ENCODE data around the gene RTEL1.

RTEL1 gene

DNA sequence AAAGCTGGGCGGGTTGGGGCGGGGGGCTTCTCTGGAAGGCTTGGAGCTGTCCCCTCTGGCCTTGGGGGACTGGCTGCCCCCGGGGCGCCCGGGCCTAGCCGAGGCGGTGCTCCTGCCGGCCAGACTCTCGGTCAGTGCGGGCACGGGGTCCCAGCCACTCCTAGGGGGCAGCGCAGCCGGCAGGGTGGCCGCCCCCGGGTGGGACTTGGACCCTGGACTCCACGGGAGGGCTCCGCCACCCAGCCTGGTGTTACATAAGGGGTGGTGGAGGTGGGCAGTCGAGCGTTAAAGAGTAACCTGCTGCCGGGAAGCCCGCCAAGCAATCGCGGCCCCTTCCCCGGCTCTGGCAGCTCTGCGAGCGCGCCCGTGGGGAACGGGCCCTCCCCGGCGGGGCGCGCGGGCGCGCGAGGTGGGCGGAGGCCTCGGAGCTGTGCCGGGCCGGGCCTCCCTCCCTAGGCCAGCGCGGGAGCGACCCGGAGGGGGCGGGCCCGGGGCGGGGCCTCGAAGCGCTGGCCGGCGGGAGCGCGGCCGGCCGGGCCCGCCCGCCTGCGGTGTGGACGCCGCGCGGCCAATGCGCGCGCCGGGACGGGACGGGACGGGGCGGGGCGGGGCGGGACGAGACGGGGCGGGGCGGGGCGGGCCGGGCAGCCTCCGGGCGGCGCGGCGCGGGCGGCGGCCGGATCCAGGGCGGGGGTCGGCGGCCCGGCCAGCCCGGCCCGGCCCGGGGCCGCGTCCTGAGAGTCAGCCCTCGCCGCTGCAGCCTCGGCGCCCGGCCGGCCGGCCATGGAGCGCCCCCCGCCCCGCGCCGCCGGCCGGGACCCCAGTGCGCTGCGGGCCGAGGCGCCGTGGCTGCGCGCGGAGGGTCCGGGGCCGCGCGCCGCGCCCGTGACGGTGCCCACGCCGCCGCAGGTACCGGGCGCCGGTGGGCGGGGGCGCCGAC lies 81.3 kb downstream of the RTEL1 start, which contains the start of gene SLC2A4RG:
TSS of gene SLC2A4RG (plus strand) at position 647 of the 940 bp plus-strand sequence. CDS start at position 784, 137 bp downstream.
- peak within 1 kb of the TSS; percentile 74 for H3K4me3 ChIP-seq (ENCODE audit: low read depth, low read length)
- TF ChIP-seq, protein P1, sequence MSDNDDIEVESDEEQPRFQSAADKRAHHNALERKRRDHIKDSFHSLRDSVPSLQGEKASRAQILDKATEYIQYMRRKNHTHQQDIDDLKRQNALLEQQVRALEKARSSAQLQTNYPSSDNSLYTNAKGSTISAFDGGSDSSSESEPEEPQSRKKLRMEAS (IDR thresholded peaks at IDR 0.05; ENCODE audit: low read depth, low read length), result no peak
- TF ChIP-seq POLR2A (IDR thresholded peaks at IDR 0.05; ENCODE audit: extremely low read depth, insufficient read length), result peak; percentile 21
- TF ChIP-seq, protein P2, sequence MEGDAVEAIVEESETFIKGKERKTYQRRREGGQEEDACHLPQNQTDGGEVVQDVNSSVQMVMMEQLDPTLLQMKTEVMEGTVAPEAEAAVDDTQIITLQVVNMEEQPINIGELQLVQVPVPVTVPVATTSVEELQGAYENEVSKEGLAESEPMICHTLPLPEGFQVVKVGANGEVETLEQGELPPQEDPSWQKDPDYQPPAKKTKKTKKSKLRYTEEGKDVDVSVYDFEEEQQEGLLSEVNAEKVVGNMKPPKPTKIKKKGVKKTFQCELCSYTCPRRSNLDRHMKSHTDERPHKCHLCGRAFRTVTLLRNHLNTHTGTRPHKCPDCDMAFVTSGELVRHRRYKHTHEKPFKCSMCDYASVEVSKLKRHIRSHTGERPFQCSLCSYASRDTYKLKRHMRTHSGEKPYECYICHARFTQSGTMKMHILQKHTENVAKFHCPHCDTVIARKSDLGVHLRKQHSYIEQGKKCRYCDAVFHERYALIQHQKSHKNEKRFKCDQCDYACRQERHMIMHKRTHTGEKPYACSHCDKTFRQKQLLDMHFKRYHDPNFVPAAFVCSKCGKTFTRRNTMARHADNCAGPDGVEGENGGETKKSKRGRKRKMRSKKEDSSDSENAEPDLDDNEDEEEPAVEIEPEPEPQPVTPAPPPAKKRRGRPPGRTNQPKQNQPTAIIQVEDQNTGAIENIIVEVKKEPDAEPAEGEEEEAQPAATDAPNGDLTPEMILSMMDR (IDR thresholded peaks at IDR 0.05; ENCODE audit: low read depth, low read length), result no peak
- TF ChIP-seq MYC (IDR thresholded peaks at IDR 0.05; ENCODE audit: low read depth, low read length), result no peak
- peak; percentile 82 for DNase-seq (ENCODE audit: low read depth)

DNA sequence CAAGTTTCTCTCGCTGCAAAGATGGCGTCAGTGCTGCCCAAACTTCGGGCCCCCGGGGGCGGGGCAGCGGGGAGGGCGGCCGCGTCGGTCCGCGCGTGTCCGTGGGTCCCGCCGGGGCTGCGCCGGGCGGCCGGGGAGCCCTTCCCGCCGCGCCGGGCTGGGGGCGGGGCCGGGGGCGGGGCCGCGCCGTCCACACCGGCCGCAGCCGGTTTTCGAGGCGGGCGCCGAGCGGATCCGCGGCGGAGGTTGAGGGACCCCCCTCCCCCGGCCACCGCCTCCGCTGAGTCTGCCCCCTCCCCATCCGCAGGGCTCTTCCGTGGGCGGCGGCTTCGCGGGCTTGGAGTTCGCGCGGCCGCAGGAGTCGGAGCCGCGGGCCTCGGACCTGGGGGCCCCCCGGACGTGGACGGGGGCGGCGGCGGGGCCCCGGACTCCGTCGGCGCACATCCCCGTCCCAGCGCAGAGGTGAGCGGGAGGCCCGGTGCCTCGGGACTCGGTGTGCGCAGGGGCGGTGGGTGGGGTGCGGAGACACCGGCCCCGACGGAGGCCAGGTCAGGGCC lies 82.0 kb downstream of the RTEL1 start:
- DNase-seq (ENCODE audit: low read depth), result peak; percentile 76
- no peak for TF ChIP-seq POLR2A (IDR thresholded peaks at IDR 0.05; ENCODE audit: extremely low read depth, insufficient read length)
- TF ChIP-seq MYC (IDR thresholded peaks at IDR 0.05; ENCODE audit: low read depth, low read length), result no peak
- TF ChIP-seq, protein P2 (IDR thresholded peaks at IDR 0.05; ENCODE audit: low read depth, low read length), result no peak
- TF ChIP-seq, protein P1 (IDR thresholded peaks at IDR 0.05; ENCODE audit: low read depth, low read length), result 0 out of 2 replicates have a peak, but pooled peaks have one; percentile 4
- peak overlapping the region; percentile 74 for H3K4me3 ChIP-seq (ENCODE audit: low read depth, low read length)

DNA sequence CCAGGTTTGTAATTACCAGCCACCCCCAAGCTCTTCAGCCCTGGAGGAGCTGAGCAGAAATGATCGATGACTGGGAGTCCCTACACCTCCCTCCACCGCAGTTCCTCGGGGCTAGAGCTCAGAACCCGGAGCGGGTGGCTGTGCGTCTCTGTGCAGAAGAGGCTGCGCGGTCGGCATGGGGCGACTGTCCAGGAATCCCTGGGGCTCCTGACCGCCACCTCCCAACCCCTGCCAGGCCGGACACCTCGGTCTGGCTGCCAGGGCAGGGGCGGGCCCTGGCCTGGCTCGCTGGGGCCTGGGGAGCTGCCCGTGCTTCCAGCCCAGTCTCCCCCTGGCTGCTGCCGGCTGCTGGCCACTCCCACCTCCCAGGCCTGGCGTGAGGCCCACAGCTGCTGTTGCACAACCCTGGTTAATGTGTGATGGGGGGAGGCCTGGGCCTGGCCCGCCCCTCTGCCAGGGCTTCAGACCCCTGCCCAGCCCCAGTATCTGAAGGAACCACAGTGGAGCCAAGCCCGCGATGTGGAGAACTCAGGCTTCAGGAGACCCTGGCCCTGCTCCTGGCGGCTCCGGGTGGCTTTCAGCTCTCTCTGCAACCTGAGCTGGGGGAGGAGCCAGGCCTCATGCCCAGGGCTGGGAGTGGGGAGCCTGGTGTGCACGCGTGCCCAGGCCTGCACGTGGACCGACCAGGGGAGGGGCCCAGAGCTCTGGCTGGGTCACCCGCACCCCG lies 82.7 kb downstream of the RTEL1 start:
- H3K4me3 ChIP-seq (ENCODE audit: low read depth, low read length), result peak overlapping the region; percentile 74
- DNase-seq (ENCODE audit: low read depth), result peak; percentile 95
- TF ChIP-seq MYC (IDR thresholded peaks at IDR 0.05; ENCODE audit: low read depth, low read length) (peak; percentile 95), POLR2A (IDR thresholded peaks at IDR 0.05; ENCODE audit: extremely low read depth, insufficient read length) (no peak)
- TF ChIP-seq, protein P1 (IDR thresholded peaks at IDR 0.05; ENCODE audit: low read depth, low read length), result peak; percentile 89
- TF ChIP-seq, protein P2 (IDR thresholded peaks at IDR 0.05; ENCODE audit: low read depth, low read length), result peak; percentile 7

DNA sequence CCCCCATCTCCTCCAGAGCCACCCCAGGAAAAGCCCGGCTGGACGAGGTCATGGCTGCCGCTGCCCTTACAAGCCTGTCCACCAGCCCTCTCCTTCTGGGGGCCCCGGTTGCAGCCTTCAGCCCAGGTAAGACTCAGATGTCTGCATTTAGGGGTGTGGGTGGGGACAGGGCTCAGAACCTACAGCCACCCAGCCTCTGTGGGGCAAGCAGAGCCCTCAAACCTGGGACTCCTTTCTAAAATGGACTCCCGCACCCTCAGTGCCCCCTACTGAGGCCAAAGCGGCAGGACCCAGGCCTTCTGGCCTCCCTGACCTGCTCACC lies 83.2 kb downstream of the RTEL1 start:
- peak overlapping the region; percentile 74 for H3K4me3 ChIP-seq (ENCODE audit: low read depth, low read length)

DNA sequence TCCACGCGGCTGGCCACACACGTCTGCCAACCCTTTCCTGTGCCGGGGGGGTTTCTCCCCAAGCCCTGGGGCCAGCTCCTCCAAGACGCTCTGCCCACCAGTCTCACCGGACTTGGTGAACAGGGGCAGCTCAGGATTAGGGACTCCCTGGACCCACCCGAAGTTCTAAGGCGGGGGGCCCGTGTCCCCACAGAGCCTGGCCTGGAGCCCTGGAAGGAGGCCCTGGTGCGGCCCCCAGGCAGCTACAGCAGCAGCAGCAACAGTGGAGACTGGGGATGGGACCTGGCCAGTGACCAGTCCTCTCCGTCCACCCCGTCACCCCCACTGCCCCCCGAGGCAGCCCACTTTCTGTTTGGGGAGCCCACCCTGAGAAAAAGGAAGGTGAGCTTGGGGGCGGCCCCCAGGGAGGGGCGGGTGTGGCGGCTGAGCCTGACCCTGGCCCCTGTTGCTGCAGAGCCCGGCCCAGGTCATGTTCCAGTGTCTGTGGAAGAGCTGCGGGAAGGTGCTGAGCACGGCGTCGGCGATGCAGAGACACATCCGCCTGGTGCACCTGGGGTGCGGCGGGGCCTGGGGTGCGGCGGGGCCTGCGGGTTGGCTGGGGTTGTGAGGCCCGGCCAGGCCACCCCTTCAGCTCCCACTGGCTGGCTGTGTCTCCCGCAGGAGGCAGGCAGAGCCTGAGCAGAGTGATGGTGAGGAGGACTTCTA lies 83.7 kb downstream of the RTEL1 start:
- TF ChIP-seq POLR2A (IDR thresholded peaks at IDR 0.05; ENCODE audit: extremely low read depth, insufficient read length) (no peak), MYC (IDR thresholded peaks at IDR 0.05; ENCODE audit: low read depth, low read length) (no peak)
- TF ChIP-seq, protein P2 (IDR thresholded peaks at IDR 0.05; ENCODE audit: low read depth, low read length), result no peak
- TF ChIP-seq, protein P1 (IDR thresholded peaks at IDR 0.05; ENCODE audit: low read depth, low read length), result no peak
- no peak for DNase-seq (ENCODE audit: low read depth)
- H3K4me3 ChIP-seq (ENCODE audit: low read depth, low read length), result peak overlapping the region; percentile 74

More for the DNA sequence above, 83.2 kb downstream of the RTEL1 start:
- no peak for TF ChIP-seq POLR2A (IDR thresholded peaks at IDR 0.05; ENCODE audit: extremely low read depth, insufficient read length)
- TF ChIP-seq, protein P1 (IDR thresholded peaks at IDR 0.05; ENCODE audit: low read depth, low read length), result no peak
- no peak for TF ChIP-seq MYC (IDR thresholded peaks at IDR 0.05; ENCODE audit: low read depth, low read length)
- no peak for DNase-seq (ENCODE audit: low read depth)

All from NB4 (cell line).